Thoracic aorta (tissue), 2 donors: ENCODE measurements around the gene SIK3. TPM values are rescaled to one million over a fixed set of nuclear protein-coding genes. Genes with fewer than 3 reads are reported as not detected.

Experiments
- ATAC-seq: fragments of 150-250 bp; one replicate; pipeline ENCODE4 v1.8.0; 2017; ENCODE audit warnings: low read depth; ENCODE audit not compliant: insufficient number of reproducible peaks, low FRiP score
- DNase-seq: peaks from one replicate; pipeline ENCODE4 v3.0.0-alpha.2; 2020; ENCODE audit warnings: low spot score
- H3K27ac ChIP-seq, 2 donors: fragments of 200-600 bp; sonication (generic); 1 replicate in 1 of 2; 2 replicates in 1 of 2; pipeline ENCODE4 v1.5.1; 2016; ENCODE audit warnings: mild to moderate bottlenecking in 2 of 2, moderate library complexity in 2 of 2
- H3K27me3 ChIP-seq: fragments of 200-600 bp; sonication (generic); replicated peaks from 2 replicates; pipeline ENCODE4 v1.6.0; 2016; ENCODE audit warnings: mild to moderate bottlenecking; ENCODE audit not compliant: insufficient read depth
- H3K36me3 ChIP-seq: fragments of 200-600 bp; sonication (generic); one replicate; pipeline ENCODE4 v1.5.1; 2016
- H3K4me1 ChIP-seq, 2 donors: fragments of 200-600 bp; sonication (generic); 1 replicate in 1 of 2; 2 replicates in 1 of 2; pipeline versions ENCODE4 v1.5.1 to v1.6.0; 2016; ENCODE audit warnings: low read depth in 2 of 2, mild to moderate bottlenecking in 1 of 2; ENCODE audit not compliant: control insufficient read depth in 1 of 2
- H3K4me3 ChIP-seq: fragments of 200-600 bp; sonication (generic); 2 replicates; pipeline ENCODE4 v1.5.1; 2016; ENCODE audit warnings: mild to moderate bottlenecking
- H3K9me3 ChIP-seq: fragments of 200-600 bp; sonication (generic); 2 replicates; pipeline ENCODE4 v1.5.1; 2016
- total RNA-seq, 2 donors: library from RNA; depleted of rRNA; stranded (reverse); fragments of >200 nt; gene quantifications; one replicate each; pipeline versions ENCODE4 v1.1.0 to v1.2.3, GENCODE V29; 2016
- TF ChIP-seq, protein P1 (sequence below): fragments of 200-600 bp; sonication (generic); IDR thresholded peaks from one replicate; pipeline ENCODE4 v1.5.1; 2019; ENCODE audit warnings: antibody characterized with exemption

Gene SIK3
- total RNA-seq, 2 donors from 2014 or later: 32.9 to 53.7 TPM

DNA sequence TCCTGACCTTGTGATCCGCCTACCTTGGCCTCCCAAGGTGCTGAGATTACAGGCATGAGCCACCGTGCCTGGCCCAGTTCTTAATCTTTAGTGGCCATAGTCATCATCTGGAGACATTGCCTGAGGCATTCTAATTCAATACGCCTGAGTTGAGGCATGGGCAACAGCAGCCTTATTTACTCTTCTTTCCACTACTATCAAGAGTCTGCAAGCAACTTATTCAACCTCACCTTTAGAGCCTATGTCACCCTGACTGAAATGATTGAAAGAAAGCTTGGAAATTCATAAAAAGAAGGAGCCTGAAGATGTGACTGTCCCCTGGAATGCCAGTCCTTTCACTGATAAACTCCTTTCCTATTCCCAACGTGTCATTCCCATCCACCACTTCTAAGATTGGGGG is 30.1 kb upstream of the SIK3 start:
- TF ChIP-seq, protein P1, sequence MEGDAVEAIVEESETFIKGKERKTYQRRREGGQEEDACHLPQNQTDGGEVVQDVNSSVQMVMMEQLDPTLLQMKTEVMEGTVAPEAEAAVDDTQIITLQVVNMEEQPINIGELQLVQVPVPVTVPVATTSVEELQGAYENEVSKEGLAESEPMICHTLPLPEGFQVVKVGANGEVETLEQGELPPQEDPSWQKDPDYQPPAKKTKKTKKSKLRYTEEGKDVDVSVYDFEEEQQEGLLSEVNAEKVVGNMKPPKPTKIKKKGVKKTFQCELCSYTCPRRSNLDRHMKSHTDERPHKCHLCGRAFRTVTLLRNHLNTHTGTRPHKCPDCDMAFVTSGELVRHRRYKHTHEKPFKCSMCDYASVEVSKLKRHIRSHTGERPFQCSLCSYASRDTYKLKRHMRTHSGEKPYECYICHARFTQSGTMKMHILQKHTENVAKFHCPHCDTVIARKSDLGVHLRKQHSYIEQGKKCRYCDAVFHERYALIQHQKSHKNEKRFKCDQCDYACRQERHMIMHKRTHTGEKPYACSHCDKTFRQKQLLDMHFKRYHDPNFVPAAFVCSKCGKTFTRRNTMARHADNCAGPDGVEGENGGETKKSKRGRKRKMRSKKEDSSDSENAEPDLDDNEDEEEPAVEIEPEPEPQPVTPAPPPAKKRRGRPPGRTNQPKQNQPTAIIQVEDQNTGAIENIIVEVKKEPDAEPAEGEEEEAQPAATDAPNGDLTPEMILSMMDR: no peak
- Histone ChIP-seq H3K4me3 (no peak overlapping the region), H3K27me3 (no peaks in the 10 kb centered on the region), H3K27ac (no peak overlapping the region), H3K4me1 (no peaks in the 10 kb centered on the region), H3K36me3 (no peaks in the 10 kb centered on the region), H3K9me3 (no peaks in the 10 kb centered on the region)
- DNase-seq (no peak), ATAC-seq (no peak)

DNA sequence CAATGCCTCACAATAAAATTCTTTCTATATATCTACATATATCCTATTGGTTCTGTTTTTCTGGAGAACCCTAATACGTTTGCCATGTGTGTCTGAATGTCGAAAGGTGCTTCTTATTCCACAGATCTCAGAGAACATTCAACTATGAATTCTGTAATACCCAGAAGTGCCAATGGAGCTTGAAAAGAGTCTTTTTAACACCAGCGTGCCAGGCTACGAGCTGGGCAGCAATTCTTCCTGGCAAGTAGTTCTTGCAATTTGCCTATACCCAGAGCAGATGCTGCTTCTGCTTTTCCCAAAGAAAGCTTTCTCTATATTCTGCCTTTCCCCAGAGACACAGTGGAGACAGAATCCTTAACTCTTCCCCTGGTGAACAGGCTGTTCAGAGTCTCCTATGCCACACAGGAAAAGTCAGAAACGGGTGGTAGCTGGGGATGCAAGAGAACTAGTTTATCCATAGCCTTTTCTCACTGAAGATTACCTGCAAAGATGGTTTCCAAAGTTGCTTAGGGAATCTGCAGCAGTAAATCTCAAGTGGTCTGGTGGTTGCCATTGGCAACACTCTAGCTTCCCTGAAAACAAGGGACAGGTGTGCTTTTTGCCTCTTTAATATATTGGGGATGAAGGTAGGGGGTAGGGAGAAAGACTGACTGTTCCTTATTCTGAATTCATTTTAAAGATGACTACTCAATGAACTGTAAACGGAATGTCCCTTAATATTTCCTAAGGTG is 29.1 kb upstream of the SIK3 start:
- TF ChIP-seq, protein P1: no peak
- DNase-seq (no peak), ATAC-seq (no peak)
- Histone ChIP-seq H3K36me3 (no peaks in the 10 kb centered on the region), H3K4me3 (no peak overlapping the region), H3K9me3 (no peaks in the 10 kb centered on the region), H3K27me3 (no peaks in the 10 kb centered on the region), H3K27ac (no peak overlapping the region), H3K4me1 (no peaks in the 10 kb centered on the region)

DNA sequence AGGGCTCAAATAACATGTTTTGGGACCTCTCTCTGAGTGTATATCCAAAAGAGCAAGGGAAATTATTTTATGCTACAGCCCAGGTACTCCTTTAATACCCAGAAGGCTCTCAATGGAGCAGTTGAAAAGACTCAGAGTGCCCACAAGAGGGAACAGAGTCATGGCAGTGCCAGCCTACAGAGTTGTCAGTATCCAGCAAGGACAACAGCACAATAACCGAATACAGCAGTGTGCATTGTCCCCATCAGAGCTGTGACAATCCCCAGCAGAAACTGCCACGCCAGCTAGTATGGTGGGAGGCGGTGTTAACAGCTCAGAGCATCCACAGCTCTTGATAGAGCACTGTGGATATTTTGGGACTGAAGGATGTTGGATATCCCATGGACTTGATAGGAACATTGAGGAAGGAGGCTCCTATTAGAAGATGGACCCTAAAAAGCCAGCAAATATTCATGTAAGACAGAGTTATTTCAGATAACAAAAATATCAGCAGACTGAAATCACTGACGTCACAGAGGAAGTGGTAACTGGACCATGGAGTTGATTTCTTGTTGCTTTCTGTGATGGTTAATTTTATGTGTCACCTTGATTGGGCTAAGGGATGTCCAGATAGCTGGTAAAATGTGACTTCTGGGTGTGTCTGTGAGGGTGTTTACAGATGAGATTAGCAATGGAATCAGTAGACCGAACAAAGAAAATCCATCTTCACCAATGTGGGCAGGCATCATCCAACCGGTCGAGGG is 28.2 kb upstream of the SIK3 start:
- TF ChIP-seq, protein P1: no peak
- Histone ChIP-seq H3K4me1 (no peaks in the 10 kb centered on the region), H3K27me3 (no peaks in the 10 kb centered on the region), H3K36me3 (no peaks in the 10 kb centered on the region), H3K4me3 (no peak overlapping the region), H3K9me3 (no peaks in the 10 kb centered on the region), H3K27ac (no peak overlapping the region)
- no peak for DNase-seq
- ATAC-seq: no peak

DNA sequence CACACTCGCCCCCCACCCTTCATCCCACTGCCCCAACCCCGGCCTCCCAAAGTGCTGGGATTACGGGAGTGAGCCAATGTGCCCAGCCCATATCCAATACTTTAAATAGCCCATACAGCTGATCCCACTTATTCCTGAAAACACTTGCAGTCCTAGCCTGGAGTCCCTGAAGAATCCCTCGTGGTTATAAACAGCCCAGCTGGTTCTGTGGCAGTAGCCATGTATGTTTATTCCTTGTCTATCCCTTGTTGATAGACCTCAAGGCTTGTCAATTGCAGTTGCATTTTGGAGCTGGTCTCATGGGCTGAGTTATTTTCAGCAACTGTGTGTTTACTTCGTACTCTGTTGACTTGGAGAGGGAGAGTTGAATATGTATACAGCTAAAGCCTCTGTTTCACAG is 24.3 kb upstream of the SIK3 start:
- Histone ChIP-seq H3K27ac (no peak overlapping the region), H3K4me3 (no peak overlapping the region), H3K4me1 (no peaks in the 10 kb centered on the region), H3K9me3 (no peaks in the 10 kb centered on the region), H3K36me3 (no peaks in the 10 kb centered on the region), H3K27me3 (no peaks in the 10 kb centered on the region)
- ATAC-seq: no peak
- TF ChIP-seq, protein P1: no peak
- no peak for DNase-seq

DNA sequence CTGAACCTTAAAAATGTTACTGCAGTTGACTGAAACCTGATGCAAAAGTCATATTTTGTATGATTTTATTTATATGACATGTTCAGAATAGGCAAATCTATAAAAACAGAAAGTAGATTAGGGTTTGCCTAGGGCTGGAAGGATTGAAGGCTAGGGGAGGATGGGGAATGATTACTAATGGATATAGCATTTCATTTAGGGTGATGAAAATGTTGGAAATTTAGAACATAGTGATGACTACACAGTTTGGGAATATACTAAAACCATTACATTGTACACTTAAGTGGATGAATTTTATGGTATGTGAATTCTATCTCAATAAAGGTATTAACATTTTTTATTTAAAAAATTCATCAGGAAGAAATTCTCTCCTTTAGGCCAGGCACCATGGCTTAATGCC is 22.9 kb upstream of the SIK3 start:
- TF ChIP-seq, protein P1: no peak
- no peaks in the 10 kb centered on the region for H3K4me1 ChIP-seq
- no peak overlapping the region for H3K4me3 ChIP-seq
- no peaks in the 10 kb centered on the region for H3K36me3 ChIP-seq
- no peaks in the 10 kb centered on the region for H3K27me3 ChIP-seq
- ATAC-seq: no peak
- DNase-seq: no peak
- no peak overlapping the region for H3K27ac ChIP-seq
- H3K9me3 ChIP-seq: no peaks in the 10 kb centered on the region
